Stimulated activated CD8-positive, alpha-beta memory T cell treated with anti-CD3 and anti-CD28 coated beads, Interleukin-7, amount 100 ng/mL, for 48 hours (primary cell): ENCODE measurements around the gene ZNF41.

ENCODE experiments used
- DNase-seq, 2 donors: peaks; one replicate each; pipeline ENCODE4 v3.0.0-alpha.2; 2020; ENCODE audit warnings: low read depth in 1 of 2; ENCODE audit errors: extremely low read depth in 1 of 2

ZNF41 gene

DNA sequence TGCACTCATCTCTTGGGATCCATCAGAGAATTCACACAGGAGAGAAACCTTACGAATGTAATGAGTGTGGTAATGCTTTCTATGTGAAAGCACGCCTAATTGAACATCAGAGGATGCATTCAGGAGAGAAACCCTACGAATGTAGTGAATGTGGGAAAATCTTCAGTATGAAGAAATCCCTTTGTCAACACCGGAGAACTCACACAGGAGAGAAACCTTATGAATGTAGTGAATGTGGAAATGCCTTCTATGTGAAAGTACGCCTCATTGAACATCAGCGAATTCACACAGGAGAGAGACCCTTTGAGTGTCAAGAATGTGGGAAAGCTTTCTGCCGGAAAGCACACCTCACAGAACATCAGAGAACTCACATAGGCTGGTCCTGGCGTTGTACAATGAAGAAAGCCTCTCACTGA, 69.8 kb downstream of the ZNF41 start:
- no peak for DNase-seq
